Smooth muscle cell (in vitro differentiated cells): ENCODE measurements around the gene SCUBE1. TPM values are rescaled to one million over a fixed set of nuclear protein-coding genes. Genes with fewer than 3 reads are reported as not detected.

Experiments used
- DNase-seq: peaks from one replicate; lab custom pipeline; 2025; ENCODE audit not compliant: unreplicated experiment; lab: John Stamatoyannopoulos, UW
- H2AFZ ChIP-seq: fragments of 200-600 bp; sonication (generic); 2 replicates; pipeline ENCODE4 v1.6.0; 2016; ENCODE audit warnings: antibody characterized with exemption, low read depth, mild to moderate bottlenecking
- H3F3A ChIP-seq: fragments of 200-600 bp; sonication (generic); 2 replicates; pipeline ENCODE4 v1.6.0; 2017; ENCODE audit warnings: antibody characterized with exemption, low read depth
- H3K27ac ChIP-seq: fragments of 200-600 bp; sonication (generic); 2 replicates; pipeline ENCODE4 v1.5.1; 2016; ENCODE audit warnings: low read depth, mild to moderate bottlenecking
- H3K27me3 ChIP-seq: fragments of 200-600 bp; sonication (generic); 2 replicates; pipeline ENCODE4 v1.6.1; 2016; ENCODE audit warnings: low read depth, mild to moderate bottlenecking
- H3K36me3 ChIP-seq: fragments of 200-600 bp; sonication (generic); 2 replicates; pipeline ENCODE4 v1.5.1; 2016; ENCODE audit warnings: low read depth
- H3K4me1 ChIP-seq: fragments of 200-600 bp; sonication (generic); 2 replicates; pipeline ENCODE4 v1.5.1; 2016; ENCODE audit warnings: low read depth
- H3K4me2 ChIP-seq: fragments of 200-600 bp; sonication (generic); 2 replicates; pipeline ENCODE4 v1.6.0; 2016; ENCODE audit warnings: mild to moderate bottlenecking
- H3K4me3 ChIP-seq: fragments of 200-600 bp; sonication (generic); 2 replicates; pipeline ENCODE4 v1.5.1; 2016; ENCODE audit warnings: mild to moderate bottlenecking
- H3K79me2 ChIP-seq: fragments of 200-600 bp; sonication (generic); 2 replicates; pipeline ENCODE4 v1.6.0; 2016; ENCODE audit warnings: low read depth, mild to moderate bottlenecking
- H3K9ac ChIP-seq: fragments of 200-600 bp; sonication (generic); 2 replicates; pipeline ENCODE4 v1.6.0; 2016; ENCODE audit warnings: low read depth
- H3K9me3 ChIP-seq: fragments of 200-600 bp; sonication (generic); replicated peaks from 2 replicates; pipeline ENCODE4 v1.5.1; 2016; ENCODE audit warnings: low read depth
- H4K20me1 ChIP-seq: fragments of 200-600 bp; sonication (generic); 2 replicates; pipeline ENCODE4 v1.6.0; 2016; ENCODE audit warnings: low read depth
- WGBS: methylation state at CpG from one replicate; pipeline ENCODE4 v1.1.7; 2016; ENCODE audit warnings: low lambda C conversion rate; 5-methylcytosine and 5-hydroxymethylcytosine counted together
- polyA plus RNA-seq: library from polyadenylated mRNA; unstranded; fragments of >200 nt; fragmentation: Nextera tagmentation; extraction: Ambion mirVana; gene quantifications from 2 replicates; pipeline ENCODE4 v1.2.1, GENCODE V29; 2016
- total RNA-seq: library from RNA; depleted of rRNA; stranded (reverse); fragments of >200 nt; gene quantifications from 2 replicates; pipeline ENCODE4 v1.2.3, GENCODE V29; 2014
- TF ChIP-seq, protein P1 (sequence below): fragments of 200-600 bp; sonication (generic); IDR thresholded peaks from 2 replicates; pipeline ENCODE4 v1.5.1; 2017; ENCODE audit warnings: borderline replicate concordance, mild to moderate bottlenecking, antibody characterized with exemption; ENCODE audit not compliant: insufficient read depth, poor library complexity, severe bottlenecking

SCUBE1 gene
- total and polyA plus RNA-seq, 2 experiments from 2014 or later: 13.4 to 16.3 TPM

GRCh38 chr22:43269646-43270045 is 73.5 kb downstream of the SCUBE1 start:
- Histone ChIP-seq H3K9ac (no peak overlapping the region), H2AFZ (no peak overlapping the region), H3K79me2 (no peaks in the 10 kb centered on the region), H3F3A (no peaks in the 10 kb centered on the region), H3K27me3 (no peaks in the 10 kb centered on the region), H3K4me3 (no peak overlapping the region), H3K4me1 (no peaks in the 10 kb centered on the region), H3K36me3 (no peaks in the 10 kb centered on the region), H4K20me1 (no peaks in the 10 kb centered on the region), H3K4me2 (no peak overlapping the region), H3K27ac (no peak overlapping the region), H3K9me3 (no peaks in the 10 kb centered on the region)
- WGBS: 87% methylated on average over 14 of the region's 14 CpGs
- TF ChIP-seq, protein P1, sequence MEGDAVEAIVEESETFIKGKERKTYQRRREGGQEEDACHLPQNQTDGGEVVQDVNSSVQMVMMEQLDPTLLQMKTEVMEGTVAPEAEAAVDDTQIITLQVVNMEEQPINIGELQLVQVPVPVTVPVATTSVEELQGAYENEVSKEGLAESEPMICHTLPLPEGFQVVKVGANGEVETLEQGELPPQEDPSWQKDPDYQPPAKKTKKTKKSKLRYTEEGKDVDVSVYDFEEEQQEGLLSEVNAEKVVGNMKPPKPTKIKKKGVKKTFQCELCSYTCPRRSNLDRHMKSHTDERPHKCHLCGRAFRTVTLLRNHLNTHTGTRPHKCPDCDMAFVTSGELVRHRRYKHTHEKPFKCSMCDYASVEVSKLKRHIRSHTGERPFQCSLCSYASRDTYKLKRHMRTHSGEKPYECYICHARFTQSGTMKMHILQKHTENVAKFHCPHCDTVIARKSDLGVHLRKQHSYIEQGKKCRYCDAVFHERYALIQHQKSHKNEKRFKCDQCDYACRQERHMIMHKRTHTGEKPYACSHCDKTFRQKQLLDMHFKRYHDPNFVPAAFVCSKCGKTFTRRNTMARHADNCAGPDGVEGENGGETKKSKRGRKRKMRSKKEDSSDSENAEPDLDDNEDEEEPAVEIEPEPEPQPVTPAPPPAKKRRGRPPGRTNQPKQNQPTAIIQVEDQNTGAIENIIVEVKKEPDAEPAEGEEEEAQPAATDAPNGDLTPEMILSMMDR: no peak
- no peak for DNase-seq

- no peak overlapping the region for H3K9ac ChIP-seq
- H3K36me3 ChIP-seq: no peaks in the 10 kb centered on the region
- WGBS: 95% methylated on average over 16 of the region's 16 CpGs
- DNase-seq: no peak
- H3K4me3 ChIP-seq: no peak overlapping the region
- H4K20me1 ChIP-seq: no peaks in the 10 kb centered on the region
- no peaks in the 10 kb centered on the region for H3K9me3 ChIP-seq
- no peak overlapping the region for H3K4me2 ChIP-seq
- H3K27ac ChIP-seq: no peak overlapping the region
- no peaks in the 10 kb centered on the region for H3K79me2 ChIP-seq
- H3K27me3 ChIP-seq: no peaks in the 10 kb centered on the region
- TF ChIP-seq, protein P1: no peak
- H3K4me1 ChIP-seq: no peaks in the 10 kb centered on the region
- no peaks in the 10 kb centered on the region for H3F3A ChIP-seq
- H2AFZ ChIP-seq: no peak overlapping the region
These were observed 73.9 kb downstream of the SCUBE1 start for GRCh38 chr22:43269246-43269645.

- Histone ChIP-seq H2AFZ (no peak overlapping the region), H3K27me3 (no peaks in the 10 kb centered on the region)
- DNase-seq: no peak
These were observed 75.1 kb downstream of the SCUBE1 start for GRCh38 chr22:43267981-43268660.

More at GRCh38 chr22:43267981-43268660, 75.1 kb downstream of the SCUBE1 start:
- Histone ChIP-seq H3K9me3 (no peaks in the 10 kb centered on the region), H4K20me1 (no peaks in the 10 kb centered on the region), H3F3A (no peaks in the 10 kb centered on the region), H3K4me1 (no peaks in the 10 kb centered on the region), H3K27ac (no peak overlapping the region), H3K36me3 (no peaks in the 10 kb centered on the region), H3K4me3 (no peak overlapping the region), H3K79me2 (no peaks in the 10 kb centered on the region), H3K9ac (no peak overlapping the region), H3K4me2 (no peak overlapping the region)
- TF ChIP-seq, protein P1: no peak
- WGBS: 91% methylated on average over 13 of the region's 13 CpGs
